Measurements from ENCODE around the gene SLC26A6. TPM values are rescaled to one million over a fixed set of nuclear protein-coding genes. Genes with fewer than 3 reads are reported as not detected.

SLC26A6 gene
- total and polyA plus RNA-seq, 2 of the 13 experiments (the other 11 are each of a cell fraction or from before 2014, with no cell fraction given) = 40.7 to 184 TPM

DNA sequence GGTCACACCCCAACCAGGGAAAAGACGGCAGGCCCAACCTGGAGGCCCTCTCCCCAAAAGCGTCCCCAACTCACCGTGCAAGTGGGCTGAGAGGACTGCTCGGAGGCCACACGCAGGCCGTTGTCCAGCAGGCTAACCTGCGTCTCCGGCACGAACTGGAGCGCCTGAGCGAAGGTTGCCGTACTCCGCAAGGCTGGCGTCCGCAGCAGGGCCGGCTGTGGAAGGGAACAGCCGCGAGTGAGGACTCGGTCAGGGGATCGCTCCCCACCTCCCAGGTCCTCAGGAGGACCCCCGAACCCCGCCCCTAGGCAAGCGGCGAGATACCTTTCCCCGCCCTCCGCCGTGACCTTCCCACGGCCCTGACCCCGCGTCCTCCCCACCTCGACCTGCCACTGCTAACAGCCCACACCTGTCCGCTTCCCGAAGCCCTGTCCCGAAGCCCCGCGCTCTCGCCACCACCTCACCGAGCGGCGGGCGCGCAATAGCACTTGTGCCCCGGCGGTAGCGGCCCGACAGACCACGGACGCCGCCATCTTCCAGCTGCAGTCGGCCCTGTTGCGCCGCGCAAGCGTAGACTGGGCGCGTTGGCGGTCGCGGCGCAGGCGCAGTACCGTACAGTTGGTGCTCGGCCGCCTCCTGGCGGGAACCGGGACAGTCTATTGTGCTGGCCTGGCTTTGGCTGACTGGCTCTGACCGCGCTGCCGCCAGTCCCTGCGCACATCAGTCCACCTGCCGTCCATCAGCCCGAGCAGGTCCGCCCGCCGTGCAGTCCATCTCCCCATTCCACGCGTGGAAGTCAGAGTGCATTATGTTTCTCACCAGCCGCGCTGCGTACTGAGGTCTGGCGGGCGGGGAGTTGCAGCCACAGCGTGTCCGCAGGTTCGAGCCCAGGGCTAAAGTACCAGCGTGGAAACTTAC, 25.9 kb downstream of the SLC26A6 start, which contains the start of gene UQCRC1 (continued):
- TF ChIP-seq, protein P1, sequence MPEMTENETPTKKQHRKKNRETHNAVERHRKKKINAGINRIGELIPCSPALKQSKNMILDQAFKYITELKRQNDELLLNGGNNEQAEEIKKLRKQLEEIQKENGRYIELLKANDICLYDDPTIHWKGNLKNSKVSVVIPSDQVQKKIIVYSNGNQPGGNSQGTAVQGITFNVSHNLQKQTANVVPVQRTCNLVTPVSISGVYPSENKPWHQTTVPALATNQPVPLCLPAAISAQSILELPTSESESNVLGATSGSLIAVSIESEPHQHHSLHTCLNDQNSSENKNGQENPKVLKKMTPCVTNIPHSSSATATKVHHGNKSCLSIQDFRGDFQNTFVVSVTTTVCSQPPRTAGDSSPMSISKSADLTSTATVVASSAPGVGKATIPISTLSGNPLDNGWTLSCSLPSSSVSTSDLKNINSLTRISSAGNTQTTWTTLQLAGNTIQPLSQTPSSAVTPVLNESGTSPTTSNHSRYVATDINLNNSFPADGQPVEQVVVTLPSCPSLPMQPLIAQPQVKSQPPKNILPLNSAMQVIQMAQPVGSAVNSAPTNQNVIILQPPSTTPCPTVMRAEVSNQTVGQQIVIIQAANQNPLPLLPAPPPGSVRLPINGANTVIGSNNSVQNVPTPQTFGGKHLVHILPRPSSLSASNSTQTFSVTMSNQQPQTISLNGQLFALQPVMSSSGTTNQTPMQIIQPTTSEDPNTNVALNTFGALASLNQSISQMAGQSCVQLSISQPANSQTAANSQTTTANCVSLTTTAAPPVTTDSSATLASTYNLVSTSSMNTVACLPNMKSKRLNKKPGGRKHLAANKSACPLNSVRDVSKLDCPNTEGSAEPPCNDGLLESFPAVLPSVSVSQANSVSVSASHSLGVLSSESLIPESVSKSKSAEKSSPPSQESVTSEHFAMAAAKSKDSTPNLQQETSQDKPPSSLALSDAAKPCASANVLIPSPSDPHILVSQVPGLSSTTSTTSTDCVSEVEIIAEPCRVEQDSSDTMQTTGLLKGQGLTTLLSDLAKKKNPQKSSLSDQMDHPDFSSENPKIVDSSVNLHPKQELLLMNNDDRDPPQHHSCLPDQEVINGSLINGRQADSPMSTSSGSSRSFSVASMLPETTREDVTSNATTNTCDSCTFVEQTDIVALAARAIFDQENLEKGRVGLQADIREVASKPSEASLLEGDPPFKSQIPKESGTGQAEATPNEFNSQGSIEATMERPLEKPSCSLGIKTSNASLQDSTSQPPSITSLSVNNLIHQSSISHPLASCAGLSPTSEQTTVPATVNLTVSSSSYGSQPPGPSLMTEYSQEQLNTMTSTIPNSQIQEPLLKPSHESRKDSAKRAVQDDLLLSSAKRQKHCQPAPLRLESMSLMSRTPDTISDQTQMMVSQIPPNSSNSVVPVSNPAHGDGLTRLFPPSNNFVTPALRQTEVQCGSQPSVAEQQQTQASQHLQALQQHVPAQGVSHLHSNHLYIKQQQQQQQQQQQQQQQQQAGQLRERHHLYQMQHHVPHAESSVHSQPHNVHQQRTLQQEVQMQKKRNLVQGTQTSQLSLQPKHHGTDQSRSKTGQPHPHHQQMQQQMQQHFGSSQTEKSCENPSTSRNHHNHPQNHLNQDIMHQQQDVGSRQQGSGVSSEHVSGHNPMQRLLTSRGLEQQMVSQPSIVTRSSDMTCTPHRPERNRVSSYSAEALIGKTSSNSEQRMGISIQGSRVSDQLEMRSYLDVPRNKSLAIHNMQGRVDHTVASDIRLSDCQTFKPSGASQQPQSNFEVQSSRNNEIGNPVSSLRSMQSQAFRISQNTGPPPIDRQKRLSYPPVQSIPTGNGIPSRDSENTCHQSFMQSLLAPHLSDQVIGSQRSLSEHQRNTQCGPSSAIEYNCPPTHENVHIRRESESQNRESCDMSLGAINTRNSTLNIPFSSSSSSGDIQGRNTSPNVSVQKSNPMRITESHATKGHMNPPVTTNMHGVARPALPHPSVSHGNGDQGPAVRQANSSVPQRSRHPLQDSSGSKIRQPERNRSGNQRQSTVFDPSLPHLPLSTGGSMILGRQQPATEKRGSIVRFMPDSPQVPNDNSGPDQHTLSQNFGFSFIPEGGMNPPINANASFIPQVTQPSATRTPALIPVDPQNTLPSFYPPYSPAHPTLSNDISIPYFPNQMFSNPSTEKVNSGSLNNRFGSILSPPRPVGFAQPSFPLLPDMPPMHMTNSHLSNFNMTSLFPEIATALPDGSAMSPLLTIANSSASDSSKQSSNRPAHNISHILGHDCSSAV (CRISPR knock-in tag; IDR thresholded peaks at IDR 0.05; ENCODE audit: borderline replicate concordance) = no peak
- TF ChIP-seq ZNF775 (CRISPR knock-in tag; IDR thresholded peaks at IDR 0.05; ENCODE audit: borderline replicate concordance) (no peak), ZNF468 (CRISPR knock-in tag; IDR thresholded peaks at IDR 0.05) (0 out of 2 replicates have a peak, but pooled peaks have one; percentile 68), ZNF549 (CRISPR knock-in tag; IDR thresholded peaks at IDR 0.05) (no peak)
- TF ChIP-seq, protein P2, sequence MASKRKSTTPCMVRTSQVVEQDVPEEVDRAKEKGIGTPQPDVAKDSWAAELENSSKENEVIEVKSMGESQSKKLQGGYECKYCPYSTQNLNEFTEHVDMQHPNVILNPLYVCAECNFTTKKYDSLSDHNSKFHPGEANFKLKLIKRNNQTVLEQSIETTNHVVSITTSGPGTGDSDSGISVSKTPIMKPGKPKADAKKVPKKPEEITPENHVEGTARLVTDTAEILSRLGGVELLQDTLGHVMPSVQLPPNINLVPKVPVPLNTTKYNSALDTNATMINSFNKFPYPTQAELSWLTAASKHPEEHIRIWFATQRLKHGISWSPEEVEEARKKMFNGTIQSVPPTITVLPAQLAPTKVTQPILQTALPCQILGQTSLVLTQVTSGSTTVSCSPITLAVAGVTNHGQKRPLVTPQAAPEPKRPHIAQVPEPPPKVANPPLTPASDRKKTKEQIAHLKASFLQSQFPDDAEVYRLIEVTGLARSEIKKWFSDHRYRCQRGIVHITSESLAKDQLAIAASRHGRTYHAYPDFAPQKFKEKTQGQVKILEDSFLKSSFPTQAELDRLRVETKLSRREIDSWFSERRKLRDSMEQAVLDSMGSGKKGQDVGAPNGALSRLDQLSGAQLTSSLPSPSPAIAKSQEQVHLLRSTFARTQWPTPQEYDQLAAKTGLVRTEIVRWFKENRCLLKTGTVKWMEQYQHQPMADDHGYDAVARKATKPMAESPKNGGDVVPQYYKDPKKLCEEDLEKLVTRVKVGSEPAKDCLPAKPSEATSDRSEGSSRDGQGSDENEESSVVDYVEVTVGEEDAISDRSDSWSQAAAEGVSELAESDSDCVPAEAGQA (IDR thresholded peaks at IDR 0.05; ENCODE audit: low read depth) = peak; percentile 77
- TF ChIP-seq, protein P2 (CRISPR knock-in tag; IDR thresholded peaks at IDR 0.05; ENCODE audit: borderline replicate concordance) = no peak
- TF ChIP-seq, protein P3, sequence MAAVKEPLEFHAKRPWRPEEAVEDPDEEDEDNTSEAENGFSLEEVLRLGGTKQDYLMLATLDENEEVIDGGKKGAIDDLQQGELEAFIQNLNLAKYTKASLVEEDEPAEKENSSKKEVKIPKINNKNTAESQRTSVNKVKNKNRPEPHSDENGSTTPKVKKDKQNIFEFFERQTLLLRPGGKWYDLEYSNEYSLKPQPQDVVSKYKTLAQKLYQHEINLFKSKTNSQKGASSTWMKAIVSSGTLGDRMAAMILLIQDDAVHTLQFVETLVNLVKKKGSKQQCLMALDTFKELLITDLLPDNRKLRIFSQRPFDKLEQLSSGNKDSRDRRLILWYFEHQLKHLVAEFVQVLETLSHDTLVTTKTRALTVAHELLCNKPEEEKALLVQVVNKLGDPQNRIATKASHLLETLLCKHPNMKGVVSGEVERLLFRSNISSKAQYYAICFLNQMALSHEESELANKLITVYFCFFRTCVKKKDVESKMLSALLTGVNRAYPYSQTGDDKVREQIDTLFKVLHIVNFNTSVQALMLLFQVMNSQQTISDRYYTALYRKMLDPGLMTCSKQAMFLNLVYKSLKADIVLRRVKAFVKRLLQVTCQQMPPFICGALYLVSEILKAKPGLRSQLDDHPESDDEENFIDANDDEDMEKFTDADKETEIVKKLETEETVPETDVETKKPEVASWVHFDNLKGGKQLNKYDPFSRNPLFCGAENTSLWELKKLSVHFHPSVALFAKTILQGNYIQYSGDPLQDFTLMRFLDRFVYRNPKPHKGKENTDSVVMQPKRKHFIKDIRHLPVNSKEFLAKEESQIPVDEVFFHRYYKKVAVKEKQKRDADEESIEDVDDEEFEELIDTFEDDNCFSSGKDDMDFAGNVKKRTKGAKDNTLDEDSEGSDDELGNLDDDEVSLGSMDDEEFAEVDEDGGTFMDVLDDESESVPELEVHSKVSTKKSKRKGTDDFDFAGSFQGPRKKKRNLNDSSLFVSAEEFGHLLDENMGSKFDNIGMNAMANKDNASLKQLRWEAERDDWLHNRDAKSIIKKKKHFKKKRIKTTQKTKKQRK (IDR thresholded peaks at IDR 0.05; ENCODE audit: low read length) = no peak
- TF ChIP-seq, protein P4, sequence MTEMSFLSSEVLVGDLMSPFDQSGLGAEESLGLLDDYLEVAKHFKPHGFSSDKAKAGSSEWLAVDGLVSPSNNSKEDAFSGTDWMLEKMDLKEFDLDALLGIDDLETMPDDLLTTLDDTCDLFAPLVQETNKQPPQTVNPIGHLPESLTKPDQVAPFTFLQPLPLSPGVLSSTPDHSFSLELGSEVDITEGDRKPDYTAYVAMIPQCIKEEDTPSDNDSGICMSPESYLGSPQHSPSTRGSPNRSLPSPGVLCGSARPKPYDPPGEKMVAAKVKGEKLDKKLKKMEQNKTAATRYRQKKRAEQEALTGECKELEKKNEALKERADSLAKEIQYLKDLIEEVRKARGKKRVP (CRISPR knock-in tag; IDR thresholded peaks at IDR 0.05) = no peak; a peak in 1 of 4 replicates

All from HepG2 (cell line).